Measurements from ENCODE around the gene WDR5B.

The WDR5B gene

GRCh38 chr3:122365073-122365472 lies 50.8 kb downstream of the WDR5B start:
- DNase-seq: no peak

GRCh38 chr3:122364490-122364889 lies 51.4 kb downstream of the WDR5B start:
- no peak for DNase-seq

Data from NCI-H1930 (cell line).